ENCODE data around the gene ZNF783. TPM values are rescaled to one million over a fixed set of nuclear protein-coding genes. Genes with fewer than 3 reads are reported as not detected.
"Not testable (repeated sequence)": the region's sequence is repeated elsewhere in the genome, so short reads cannot be mapped to it uniquely, and the experiment has no call there.

ZNF783 gene
- total RNA-seq, 3 donors from 2014 or later: 9.2 to 18.2 (median 12.9) TPM

DNA sequence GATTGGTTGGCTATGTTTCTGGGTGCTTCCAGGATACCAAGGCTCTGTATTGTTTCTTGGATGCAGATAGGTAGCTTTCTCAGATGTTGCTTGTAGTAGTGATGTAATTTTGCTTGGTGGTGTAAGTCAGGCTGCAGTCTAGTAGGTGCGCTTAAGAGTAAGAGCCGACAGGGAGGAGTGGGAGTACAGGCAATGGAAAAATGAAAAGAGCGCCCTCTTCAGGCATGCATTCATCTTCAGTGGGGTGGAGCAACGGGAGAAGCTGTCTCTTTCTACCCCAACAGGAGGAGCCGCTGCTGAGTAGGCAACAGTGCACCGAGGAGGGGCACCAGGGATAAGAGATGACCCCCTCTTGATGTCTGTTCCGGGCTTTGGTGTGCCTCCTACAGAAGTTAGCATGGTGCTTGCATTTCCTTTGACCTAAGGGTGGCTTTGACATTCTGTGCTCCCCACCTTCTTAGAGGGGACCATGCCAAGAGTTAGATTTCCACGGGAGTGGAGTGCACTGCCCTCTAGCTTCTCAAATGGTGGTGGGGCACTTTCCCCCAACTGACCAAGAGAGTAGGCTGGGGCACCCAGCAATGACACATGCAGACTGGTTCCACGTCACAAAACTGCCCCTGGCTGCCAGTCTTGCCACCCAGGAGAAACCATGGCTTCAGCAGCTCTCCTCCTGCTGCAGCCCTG, 56.1 kb downstream of the ZNF783 start:
- no peak overlapping the region for H3K4me3 ChIP-seq
- H3K36me3 ChIP-seq (ENCODE audit: low read depth): no peaks in the 10 kb centered on the region
- TF ChIP-seq, protein P1, sequence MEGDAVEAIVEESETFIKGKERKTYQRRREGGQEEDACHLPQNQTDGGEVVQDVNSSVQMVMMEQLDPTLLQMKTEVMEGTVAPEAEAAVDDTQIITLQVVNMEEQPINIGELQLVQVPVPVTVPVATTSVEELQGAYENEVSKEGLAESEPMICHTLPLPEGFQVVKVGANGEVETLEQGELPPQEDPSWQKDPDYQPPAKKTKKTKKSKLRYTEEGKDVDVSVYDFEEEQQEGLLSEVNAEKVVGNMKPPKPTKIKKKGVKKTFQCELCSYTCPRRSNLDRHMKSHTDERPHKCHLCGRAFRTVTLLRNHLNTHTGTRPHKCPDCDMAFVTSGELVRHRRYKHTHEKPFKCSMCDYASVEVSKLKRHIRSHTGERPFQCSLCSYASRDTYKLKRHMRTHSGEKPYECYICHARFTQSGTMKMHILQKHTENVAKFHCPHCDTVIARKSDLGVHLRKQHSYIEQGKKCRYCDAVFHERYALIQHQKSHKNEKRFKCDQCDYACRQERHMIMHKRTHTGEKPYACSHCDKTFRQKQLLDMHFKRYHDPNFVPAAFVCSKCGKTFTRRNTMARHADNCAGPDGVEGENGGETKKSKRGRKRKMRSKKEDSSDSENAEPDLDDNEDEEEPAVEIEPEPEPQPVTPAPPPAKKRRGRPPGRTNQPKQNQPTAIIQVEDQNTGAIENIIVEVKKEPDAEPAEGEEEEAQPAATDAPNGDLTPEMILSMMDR (IDR thresholded peaks at IDR 0.05): no peak
- no peak for DNase-seq
- intact Hi-C loops (cut with DNase I, micrococcal nuclease): no loop called here
- ATAC-seq: no peak
- no peaks in the 10 kb centered on the region for H3K4me1 ChIP-seq (ENCODE audit: low read depth)
- no peaks in the 10 kb centered on the region for H3K9me3 ChIP-seq

DNA sequence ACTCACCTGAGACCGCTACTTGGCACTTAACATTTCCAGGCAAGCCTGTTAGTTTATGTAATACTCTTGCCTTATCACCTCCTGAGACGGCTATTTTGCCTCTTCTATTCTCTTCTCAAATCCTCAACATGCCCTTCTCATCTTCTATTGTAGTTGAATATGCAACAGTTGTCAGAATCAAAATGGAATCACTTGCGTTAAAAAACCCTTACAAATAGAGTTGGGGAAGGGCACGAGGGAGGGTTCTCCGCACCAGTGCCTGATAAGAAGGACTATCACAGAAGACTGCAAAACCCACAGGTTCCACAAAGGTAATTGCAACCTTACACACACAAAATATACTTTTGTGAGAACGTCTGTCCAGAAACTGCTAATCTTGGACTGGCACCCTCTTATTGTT, 57.4 kb downstream of the ZNF783 start:
- Histone ChIP-seq H3K4me3 (no peak overlapping the region), H3K4me1 (ENCODE audit: low read depth) (no peaks in the 10 kb centered on the region), H3K36me3 (ENCODE audit: low read depth) (no peaks in the 10 kb centered on the region), H3K9me3 (no peaks in the 10 kb centered on the region)
- intact Hi-C loops (cut with DNase I, micrococcal nuclease): no loop called here
- DNase-seq: no peak
- ATAC-seq: no peak
- TF ChIP-seq, protein P1 (IDR thresholded peaks at IDR 0.05): no peak

DNA sequence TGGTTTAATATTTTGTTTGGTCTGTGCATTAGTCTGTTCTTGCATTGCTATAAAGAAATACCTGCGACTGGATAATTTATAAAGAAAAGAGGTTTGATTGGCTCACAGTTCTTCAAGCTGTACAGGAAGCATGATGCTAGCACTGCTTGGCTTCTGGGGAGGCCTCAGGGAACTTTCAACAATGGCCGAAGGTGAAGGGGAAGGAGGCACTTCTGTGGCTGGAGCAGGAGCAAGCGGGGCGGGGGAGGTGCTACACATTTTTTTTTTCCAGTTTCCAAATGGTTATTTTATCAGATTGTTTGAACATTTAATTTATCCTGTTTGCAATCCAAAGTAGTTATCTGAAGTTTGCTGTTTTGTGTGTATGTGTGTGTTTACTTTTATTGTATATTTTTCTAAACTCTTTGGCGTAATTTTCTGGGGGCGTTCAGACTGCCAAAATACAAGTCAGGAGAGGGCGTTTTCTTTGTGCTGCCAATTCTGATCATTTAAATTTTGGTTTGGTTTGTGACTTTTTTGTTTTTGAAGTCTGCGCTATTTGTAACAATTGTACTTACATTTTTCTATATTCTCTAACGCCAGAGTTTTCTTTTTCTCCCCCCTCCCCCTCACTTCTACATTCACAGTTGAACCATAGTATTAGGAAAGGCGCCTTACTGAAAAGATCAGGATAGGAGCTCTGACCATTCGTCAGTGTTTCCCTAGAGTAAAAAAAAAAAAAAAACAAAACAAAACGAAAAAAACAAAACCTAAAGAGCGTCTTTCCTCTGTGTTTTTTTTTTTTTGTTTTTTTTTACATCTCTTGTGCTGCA, 58.5 kb downstream of the ZNF783 start:
- DNase-seq (no peak), ATAC-seq (no peak)
- H3K4me3 ChIP-seq: no peak overlapping the region
- H3K4me1 ChIP-seq (ENCODE audit: low read depth): no peaks in the 10 kb centered on the region
- intact Hi-C loops (cut with DNase I, micrococcal nuclease): no loop called here
- no peaks in the 10 kb centered on the region for H3K9me3 ChIP-seq
- no peaks in the 10 kb centered on the region for H3K36me3 ChIP-seq (ENCODE audit: low read depth)
- TF ChIP-seq, protein P1 (IDR thresholded peaks at IDR 0.05): no peak

DNA sequence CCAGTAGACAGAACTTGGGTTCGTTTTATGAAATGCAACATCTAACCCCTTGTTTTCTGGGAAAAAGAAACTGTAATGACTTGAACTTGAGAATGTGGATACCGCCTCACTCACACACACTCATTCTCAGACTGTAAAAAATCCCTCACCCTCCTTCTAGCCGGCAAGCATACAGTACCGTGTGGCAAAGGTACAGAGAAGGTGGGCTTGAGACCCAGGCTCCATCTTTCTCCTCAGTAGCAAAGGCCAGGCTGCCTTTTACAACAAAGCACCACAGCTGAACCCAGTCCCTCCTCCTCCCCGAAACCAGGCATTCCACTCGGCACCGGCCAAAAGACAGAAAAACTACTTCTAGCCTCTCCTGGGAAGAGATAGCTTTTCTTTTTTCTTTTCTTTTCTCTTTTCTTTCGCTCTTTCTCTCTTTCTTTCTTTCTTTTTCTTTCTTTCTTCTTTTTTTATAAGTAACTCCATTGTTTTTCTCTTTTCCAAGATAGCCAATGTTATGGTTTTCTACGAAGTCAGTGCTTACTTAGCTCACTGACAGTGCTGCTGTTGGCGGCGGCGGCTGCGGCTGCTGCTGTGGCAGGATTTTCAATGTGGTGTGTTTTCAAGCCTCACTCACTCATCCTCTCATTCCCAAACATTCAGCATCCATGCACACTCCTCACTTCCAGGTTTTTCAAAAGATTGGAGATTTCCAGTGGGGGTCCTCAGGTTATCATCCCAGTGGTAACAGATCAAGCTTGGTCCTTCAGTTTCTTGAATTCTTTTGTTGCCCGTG, 59.3 kb downstream of the ZNF783 start:
- ATAC-seq: not testable (repeated sequence)

DNA sequence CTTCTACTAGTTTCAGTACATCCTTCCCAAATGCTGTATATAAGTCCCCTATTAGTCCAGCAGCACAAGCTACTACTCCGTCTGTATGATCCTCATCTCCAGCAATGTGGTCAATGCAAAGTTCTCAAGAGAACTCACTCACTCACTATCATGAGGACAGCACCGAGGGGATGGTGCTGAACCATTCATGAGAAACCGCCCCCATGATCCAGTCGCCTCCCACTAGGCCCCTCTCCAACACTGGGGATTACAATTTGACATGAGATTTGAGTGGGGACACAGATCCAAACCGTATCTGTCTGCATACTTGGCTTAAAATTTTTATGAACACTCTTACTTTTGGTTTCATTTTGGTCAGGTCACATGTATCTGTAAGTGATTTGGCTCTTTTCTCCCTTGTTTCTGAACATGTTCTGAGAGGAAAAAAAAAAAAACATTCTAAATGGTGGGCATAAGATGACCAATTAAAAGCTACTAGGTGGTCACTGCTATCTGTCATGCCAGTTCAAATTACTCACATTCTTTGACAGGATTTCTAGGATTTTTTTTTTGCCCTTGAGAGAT, 60.1 kb downstream of the ZNF783 start:
- DNase-seq (no peak), ATAC-seq (no peak)
- intact Hi-C loops (cut with DNase I, micrococcal nuclease): no loop called here
- H3K9me3 ChIP-seq: no peaks in the 10 kb centered on the region
- H3K4me1 ChIP-seq (ENCODE audit: low read depth): no peaks in the 10 kb centered on the region
- TF ChIP-seq, protein P1 (IDR thresholded peaks at IDR 0.05): no peak
- no peaks in the 10 kb centered on the region for H3K36me3 ChIP-seq (ENCODE audit: low read depth)
- no peak overlapping the region for H3K4me3 ChIP-seq

More for the DNA sequence above, 59.3 kb downstream of the ZNF783 start:
- intact Hi-C loops (cut with DNase I, micrococcal nuclease); DNase-seq; H3K9me3 ChIP-seq; H3K4me1 ChIP-seq (ENCODE audit: low read depth); H3K36me3 ChIP-seq (ENCODE audit: low read depth); H3K4me3 ChIP-seq: not testable (repeated sequence)

Data from mucosa of descending colon (tissue), 3 donors.